Astrocyte (in vitro differentiated cells and primary cell): ENCODE results near the gene ACVR1.

ENCODE experiments used
- CTCF ChIP-seq: IDR thresholded peaks from 2 replicates; pipeline ENCODE4 v1.5.1; 2011; ENCODE audit warnings: low read depth, mild to moderate bottlenecking, inconsistent platforms, low read length, moderate library complexity; ENCODE audit not compliant: insufficient read depth
- EZH2 ChIP-seq: IDR thresholded peaks from 2 replicates; pipeline ENCODE4 v1.6.1; 2012; ENCODE audit warnings: mild to moderate bottlenecking, low read length, inconsistent platforms; ENCODE audit not compliant: insufficient read depth

DNA sequence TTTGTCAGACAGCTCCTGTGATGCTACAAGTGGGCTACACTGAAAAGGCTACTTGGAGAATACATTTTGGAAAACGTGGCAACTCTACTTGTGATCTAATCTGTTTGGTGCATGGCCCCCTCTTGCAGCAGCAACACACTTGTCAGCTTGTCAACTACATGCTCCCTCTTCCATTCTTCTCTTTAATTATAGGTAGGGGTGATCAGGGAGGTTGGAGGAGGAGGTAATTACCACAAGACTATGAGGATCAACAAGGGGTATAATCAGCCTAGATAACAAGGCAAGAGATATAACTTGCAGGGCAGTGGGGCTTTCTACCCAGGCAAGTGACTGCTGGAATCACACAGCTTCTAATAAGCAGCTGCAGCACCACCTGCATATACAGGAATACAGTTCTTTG lies 104.9 kb downstream of the ACVR1 start:
- no peak for TF ChIP-seq EZH2
- no peak for TF ChIP-seq CTCF
